RWPE2 (cell line): ENCODE measurements around the gene TFEB.

Experiments
- ATAC-seq: fragments of 200-7000 bp; cut with Tn5 transposase; 3 replicates; pipeline ENCODE4 v1.9.1; 2021; ENCODE audit warnings: low read depth
- DNase-seq: peaks from one replicate; pipeline ENCODE4 v3.0.0-alpha.2; 2020; ENCODE audit warnings: low spot score
- H3K27ac ChIP-seq: fragments of 450-650 bp; 2 replicates; pipeline ENCODE4 v1.5.1; 2017; ENCODE audit warnings: mild to moderate bottlenecking; ENCODE audit not compliant: poor library complexity, severe bottlenecking
- H3K27me3 ChIP-seq: fragments of 250-450 bp; sonication (Bioruptor Pico); 2 replicates; pipeline ENCODE4 v1.5.1; 2021; ENCODE audit warnings: mild to moderate bottlenecking, moderate library complexity; ENCODE audit not compliant: insufficient read depth, poor library complexity, severe bottlenecking
- H3K36me3 ChIP-seq: fragments of 250-450 bp; sonication (Bioruptor Pico); 2 replicates; pipeline ENCODE4 v1.5.1; 2020; ENCODE audit warnings: low read depth, mild to moderate bottlenecking, moderate library complexity
- H3K4me1 ChIP-seq: fragments of 250-450 bp; sonication (Bioruptor Pico); 2 replicates; pipeline ENCODE4 v1.5.1; 2021; ENCODE audit warnings: mild to moderate bottlenecking, moderate library complexity; ENCODE audit not compliant: insufficient read depth, poor library complexity, severe bottlenecking
- H3K4me3 ChIP-seq: fragments of 250-450 bp; sonication (Bioruptor Pico); 2 replicates; pipeline ENCODE4 v1.5.1; 2021; ENCODE audit warnings: mild to moderate bottlenecking, moderate library complexity; ENCODE audit not compliant: severe bottlenecking
- H3K9me3 ChIP-seq: fragments of 250-450 bp; sonication (Bioruptor Pico); 2 replicates; pipeline ENCODE4 v1.5.1; 2021; ENCODE audit warnings: mild to moderate bottlenecking, moderate library complexity; ENCODE audit not compliant: severe bottlenecking
- TF ChIP-seq, protein P1 (sequence below): fragments of 450-650 bp; IDR thresholded peaks from one replicate; pipeline ENCODE4 v1.5.1; 2017; ENCODE audit warnings: mild to moderate bottlenecking, moderate library complexity; ENCODE audit not compliant: poor library complexity, severe bottlenecking

TFEB gene

DNA sequence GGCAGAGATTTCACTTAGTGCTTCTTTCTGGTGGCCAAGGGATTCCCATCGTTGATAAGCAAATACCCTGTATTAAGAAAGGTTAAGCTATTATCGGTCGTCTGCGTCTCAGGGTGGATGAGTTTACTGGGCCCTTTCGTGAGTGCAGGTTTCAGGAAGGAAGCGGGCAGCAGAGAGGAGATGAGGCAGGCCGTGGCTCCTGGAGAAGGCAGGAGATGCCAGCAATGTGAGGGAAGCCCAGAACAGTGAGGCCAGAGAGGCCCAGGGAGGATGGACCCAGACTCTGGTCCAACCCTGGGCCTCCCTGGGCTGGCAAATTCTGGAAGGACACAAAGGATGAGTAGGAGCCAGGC is 11.2 kb downstream of the TFEB start:
- DNase-seq, result no peak
- TF ChIP-seq, protein P1, sequence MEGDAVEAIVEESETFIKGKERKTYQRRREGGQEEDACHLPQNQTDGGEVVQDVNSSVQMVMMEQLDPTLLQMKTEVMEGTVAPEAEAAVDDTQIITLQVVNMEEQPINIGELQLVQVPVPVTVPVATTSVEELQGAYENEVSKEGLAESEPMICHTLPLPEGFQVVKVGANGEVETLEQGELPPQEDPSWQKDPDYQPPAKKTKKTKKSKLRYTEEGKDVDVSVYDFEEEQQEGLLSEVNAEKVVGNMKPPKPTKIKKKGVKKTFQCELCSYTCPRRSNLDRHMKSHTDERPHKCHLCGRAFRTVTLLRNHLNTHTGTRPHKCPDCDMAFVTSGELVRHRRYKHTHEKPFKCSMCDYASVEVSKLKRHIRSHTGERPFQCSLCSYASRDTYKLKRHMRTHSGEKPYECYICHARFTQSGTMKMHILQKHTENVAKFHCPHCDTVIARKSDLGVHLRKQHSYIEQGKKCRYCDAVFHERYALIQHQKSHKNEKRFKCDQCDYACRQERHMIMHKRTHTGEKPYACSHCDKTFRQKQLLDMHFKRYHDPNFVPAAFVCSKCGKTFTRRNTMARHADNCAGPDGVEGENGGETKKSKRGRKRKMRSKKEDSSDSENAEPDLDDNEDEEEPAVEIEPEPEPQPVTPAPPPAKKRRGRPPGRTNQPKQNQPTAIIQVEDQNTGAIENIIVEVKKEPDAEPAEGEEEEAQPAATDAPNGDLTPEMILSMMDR, result no peak
- H3K4me3 ChIP-seq, result no peak overlapping the region
- peak overlapping the region; percentile 59 for H3K27ac ChIP-seq
- peaks cover 20% of the 10 kb centered on the region for H3K4me1 ChIP-seq
- H3K9me3 ChIP-seq, result no peaks in the 10 kb centered on the region
- ATAC-seq, result no peak
- H3K27me3 ChIP-seq, result no peaks in the 10 kb centered on the region
- H3K36me3 ChIP-seq, result no peaks in the 10 kb centered on the region

DNA sequence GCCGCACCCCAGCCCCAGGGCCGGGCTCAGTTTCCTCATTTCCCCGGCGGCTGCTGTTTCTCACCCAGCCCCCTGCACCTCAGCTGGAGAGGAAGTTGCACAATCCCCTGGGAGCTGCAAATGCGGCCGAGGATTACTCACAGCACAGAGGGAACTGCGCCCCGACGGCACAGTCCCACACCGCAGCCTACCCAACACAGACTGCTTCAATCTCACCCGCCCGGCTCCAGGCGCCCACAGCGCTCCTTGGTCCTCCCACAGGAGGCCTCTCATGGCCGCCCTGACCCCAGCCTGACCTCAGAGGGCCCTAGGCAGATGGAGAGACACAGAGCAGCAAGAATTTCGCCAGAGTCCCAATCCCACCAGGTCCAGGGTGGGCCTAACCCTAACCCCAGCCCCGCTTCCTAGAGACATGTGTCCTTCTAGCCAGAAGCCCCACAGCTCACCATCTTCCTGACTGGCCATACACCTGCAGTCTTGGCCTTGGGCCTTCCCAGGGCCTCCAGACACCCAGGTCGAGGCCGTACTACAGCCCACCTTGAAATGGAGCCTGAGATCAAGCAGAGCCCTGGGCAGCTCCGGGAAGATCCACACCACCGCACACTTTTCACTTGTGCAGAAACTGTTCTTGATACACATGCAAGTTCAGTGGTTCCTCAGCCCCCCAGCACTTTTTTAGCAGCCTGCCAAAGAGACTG is 11.7 kb downstream of the TFEB start:
- Histone ChIP-seq H3K27me3 (no peaks in the 10 kb centered on the region), H3K27ac (peak overlapping the region; percentile 59), H3K4me1 (peaks cover 25% of the 10 kb centered on the region), H3K36me3 (no peaks in the 10 kb centered on the region), H3K9me3 (no peaks in the 10 kb centered on the region), H3K4me3 (no peak overlapping the region)
- TF ChIP-seq, protein P1, result no peak
- DNase-seq, result peak; percentile 85
- ATAC-seq, result peak; percentile 97

DNA sequence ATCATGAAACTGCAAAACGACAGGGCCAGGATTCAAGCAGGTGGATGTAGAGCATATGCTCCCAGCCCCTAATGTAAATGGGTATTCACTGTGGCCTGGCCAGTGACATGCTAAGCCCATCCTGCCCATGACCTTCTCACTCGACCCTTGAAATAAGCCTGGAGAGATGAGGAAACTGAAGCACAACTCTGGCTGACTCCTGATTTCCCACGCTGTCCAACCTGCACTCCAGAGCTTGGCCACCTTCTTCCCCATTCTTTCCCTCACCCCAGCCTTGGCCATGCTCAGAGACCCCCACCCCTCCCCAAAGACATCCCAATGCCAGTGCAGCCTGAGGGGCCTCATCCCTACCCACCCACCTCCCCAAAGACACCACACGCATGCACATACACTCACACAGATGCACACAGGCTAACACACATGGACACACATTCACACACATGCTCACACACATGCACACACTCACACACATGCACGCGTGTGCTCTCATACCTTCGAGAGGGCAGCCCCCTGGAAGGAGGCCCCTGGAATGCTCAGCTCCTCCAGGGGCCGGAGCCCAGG is 12.4 kb downstream of the TFEB start:
- no peak for DNase-seq
- no peak; the same call in 1 of the 3 replicates for ATAC-seq
- Histone ChIP-seq H3K27ac (peak overlapping the region; percentile 59), H3K4me3 (no peak overlapping the region), H3K4me1 (peaks cover 27% of the 10 kb centered on the region), H3K27me3 (no peaks in the 10 kb centered on the region), H3K36me3 (no peaks in the 10 kb centered on the region), H3K9me3 (no peaks in the 10 kb centered on the region)
- TF ChIP-seq, protein P1, result no peak

DNA sequence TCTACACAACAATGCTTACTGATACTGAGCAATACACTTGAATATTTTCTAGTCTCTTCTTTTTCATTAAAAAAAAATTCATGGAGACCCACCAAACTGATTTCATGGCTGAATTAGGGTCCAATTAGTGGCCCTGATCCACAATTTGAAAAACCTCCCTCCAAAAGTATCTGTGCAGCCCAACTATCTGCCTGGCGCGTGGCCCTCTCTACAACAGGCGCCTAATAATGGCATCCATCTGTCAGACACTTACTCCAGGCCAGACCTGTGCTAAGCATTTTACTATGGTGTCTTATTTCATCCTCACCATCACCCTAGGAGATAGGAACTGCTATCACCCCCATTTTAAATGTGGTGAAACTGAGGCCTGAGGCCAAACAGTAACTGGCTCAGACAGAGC is 14.0 kb downstream of the TFEB start:
- ATAC-seq (no peak), DNase-seq (no peak)
- Histone ChIP-seq H3K9me3 (no peaks in the 10 kb centered on the region), H3K4me1 (peaks cover 27% of the 10 kb centered on the region), H3K4me3 (no peak overlapping the region), H3K27me3 (no peaks in the 10 kb centered on the region), H3K27ac (peak overlapping the region; percentile 59), H3K36me3 (no peaks in the 10 kb centered on the region)
- TF ChIP-seq, protein P1, result no peak

DNA sequence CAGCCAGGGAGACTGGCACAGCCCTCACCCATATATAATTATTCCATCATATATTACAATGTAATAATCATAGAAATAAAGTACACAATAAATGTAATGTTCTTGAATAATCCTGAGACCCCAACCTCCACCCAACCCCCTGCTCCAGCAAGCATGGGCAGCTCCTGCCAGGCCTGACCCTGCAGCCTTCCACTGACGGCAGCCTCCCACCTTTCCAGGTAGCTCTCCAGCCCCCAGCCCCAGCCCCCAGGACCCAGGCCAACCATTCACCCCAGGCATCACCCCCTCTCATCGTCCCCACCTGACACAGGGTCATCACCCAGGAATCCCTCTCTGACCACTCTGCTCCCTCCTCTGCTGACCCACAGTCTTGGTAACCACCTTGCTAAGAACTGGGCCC is 14.6 kb downstream of the TFEB start:
- no peak overlapping the region for H3K27ac ChIP-seq
- TF ChIP-seq, protein P1, result no peak
- no peaks in the 10 kb centered on the region for H3K27me3 ChIP-seq
- ATAC-seq (no peak), DNase-seq (no peak)
- H3K4me1 ChIP-seq, result peaks cover 31% of the 10 kb centered on the region
- H3K4me3 ChIP-seq, result no peak overlapping the region
- no peaks in the 10 kb centered on the region for H3K36me3 ChIP-seq
- no peaks in the 10 kb centered on the region for H3K9me3 ChIP-seq
